ENCODE results near the gene PMS2. TPM values are rescaled to one million over a fixed set of nuclear protein-coding genes. Genes with fewer than 3 reads are reported as not detected.
"Not testable (repeated sequence)": the region's sequence is repeated elsewhere in the genome, so short reads cannot be mapped to it uniquely, and the experiment has no call there.

The PMS2 gene
- total RNA-seq, 1 experiment from 2014 or later = 17.1 TPM

DNA sequence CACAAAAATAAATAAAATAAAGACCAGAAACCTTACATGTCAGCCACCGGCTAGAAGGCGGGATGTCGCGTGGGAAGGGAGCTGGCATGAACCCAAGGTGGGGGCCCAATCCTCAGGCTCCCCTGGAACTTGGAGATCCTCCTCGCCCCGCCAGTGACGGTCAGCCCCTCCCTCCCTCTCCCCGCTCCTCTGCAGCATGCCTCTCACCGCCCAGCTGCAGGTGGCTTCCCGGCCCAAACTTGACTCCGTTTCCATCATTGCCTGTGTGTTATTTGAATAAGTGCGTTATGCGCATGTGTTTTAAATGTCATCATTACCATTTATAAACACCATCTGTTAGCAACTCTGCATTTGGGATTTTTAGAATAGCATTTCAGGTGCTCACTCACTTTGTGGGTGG is 45.6 kb downstream of the PMS2 start:
- H3K79me1 ChIP-seq (ENCODE audit: insufficient read depth, low read depth, low read length, poor library complexity, severe bottlenecking); H3K23me2 ChIP-seq (ENCODE audit: insufficient read length, low read depth, low read length, poor library complexity, severe bottlenecking); H3K27me3 Mint-ChIP-seq (ENCODE audit: low read depth); H3K4me1 Mint-ChIP-seq; H2BK15ac ChIP-seq (ENCODE audit: low read depth, low read length); H3K56ac ChIP-seq (ENCODE audit: insufficient read length, low read depth, low read length); H3K18ac ChIP-seq (ENCODE audit: insufficient read length, low read depth, low read length); H2AK5ac ChIP-seq (ENCODE audit: insufficient read length, low read length); H3K9ac ChIP-seq (ENCODE audit: extremely low read depth, insufficient read length, low read length); H4K5ac ChIP-seq (ENCODE audit: insufficient read length, low read depth, low read length); H3K36me3 Mint-ChIP-seq (ENCODE audit: insufficient read depth in 1 of 3, low read depth in 3 of 3); H3K4me3 Mint-ChIP-seq; H2BK120ac ChIP-seq (ENCODE audit: low read depth, low read length, poor library complexity, severe bottlenecking); H3K4me1 ChIP-seq (ENCODE audit: insufficient read depth, low read length); H4K91ac ChIP-seq (ENCODE audit: insufficient read length, low read depth, low read length); H3K9me3 Mint-ChIP-seq; H3K27ac Mint-ChIP-seq; H3K79me2 ChIP-seq (ENCODE audit: insufficient read depth, low read length); H3K4me2 ChIP-seq (ENCODE audit: insufficient read depth, insufficient read length, low read length); H3T11ph ChIP-seq (ENCODE audit: low read length); H2BK5ac ChIP-seq (ENCODE audit: insufficient read length, low read length); H2BK20ac ChIP-seq (ENCODE audit: low read depth, low read length, poor library complexity, severe bottlenecking); H4K20me1 ChIP-seq (ENCODE audit: control insufficient read depth, insufficient read depth, insufficient read length); H3K14ac ChIP-seq (ENCODE audit: insufficient read depth, low read length); H3K27ac ChIP-seq (ENCODE audit: insufficient read length, low read depth, low read length); H3K4ac ChIP-seq (ENCODE audit: low read depth, low read length); H3K23ac ChIP-seq (ENCODE audit: insufficient read length, low read depth, low read length); DNase-seq; H4K8ac ChIP-seq (replicated peaks; ENCODE audit: insufficient read length, low read depth, low read length); H2BK12ac ChIP-seq (ENCODE audit: insufficient read length, low read depth, low read length); H3K9me3 ChIP-seq (ENCODE audit: control insufficient read depth, low read depth, low read length); H2AFZ ChIP-seq (ENCODE audit: low read length); H3K27me3 ChIP-seq (ENCODE audit: insufficient read depth, low read length): not testable (repeated sequence)
- WGBS (ENCODE audit: extremely low coverage, insufficient read length, low lambda C conversion rate) = no CpG with 5 or more reads among the region's 13 CpGs

- not testable (repeated sequence) for H3K27me3 Mint-ChIP-seq (ENCODE audit: low read depth); H3K9me3 Mint-ChIP-seq
Measured at GRCh38 chr7:5934945-5935450, 73.9 kb downstream of the PMS2 start.

More at GRCh38 chr7:5934945-5935450, 73.9 kb downstream of the PMS2 start:
- not testable (repeated sequence) for H3K27ac ChIP-seq (ENCODE audit: insufficient read length, low read depth, low read length); H3K36me3 Mint-ChIP-seq (ENCODE audit: insufficient read depth in 1 of 3, low read depth in 3 of 3); H3K23ac ChIP-seq (ENCODE audit: insufficient read length, low read depth, low read length); H3K27ac Mint-ChIP-seq; H4K8ac ChIP-seq (replicated peaks; ENCODE audit: insufficient read length, low read depth, low read length); H2BK12ac ChIP-seq (ENCODE audit: insufficient read length, low read depth, low read length); H2BK120ac ChIP-seq (ENCODE audit: low read depth, low read length, poor library complexity, severe bottlenecking); H3K4me1 Mint-ChIP-seq; H2BK20ac ChIP-seq (ENCODE audit: low read depth, low read length, poor library complexity, severe bottlenecking); H3K79me1 ChIP-seq (ENCODE audit: insufficient read depth, low read depth, low read length, poor library complexity, severe bottlenecking); H2BK15ac ChIP-seq (ENCODE audit: low read depth, low read length); DNase-seq; H2AK5ac ChIP-seq (ENCODE audit: insufficient read length, low read length); H3K4ac ChIP-seq (ENCODE audit: low read depth, low read length); H3K4me3 Mint-ChIP-seq; H4K20me1 ChIP-seq (ENCODE audit: control insufficient read depth, insufficient read depth, insufficient read length); H3K27me3 ChIP-seq (ENCODE audit: insufficient read depth, low read length); H2AFZ ChIP-seq (ENCODE audit: low read length); H3K23me2 ChIP-seq (ENCODE audit: insufficient read length, low read depth, low read length, poor library complexity, severe bottlenecking); H4K91ac ChIP-seq (ENCODE audit: insufficient read length, low read depth, low read length); H3K4me2 ChIP-seq (ENCODE audit: insufficient read depth, insufficient read length, low read length); H3T11ph ChIP-seq (ENCODE audit: low read length); H3K79me2 ChIP-seq (ENCODE audit: insufficient read depth, low read length); H3K14ac ChIP-seq (ENCODE audit: insufficient read depth, low read length); H3K18ac ChIP-seq (ENCODE audit: insufficient read length, low read depth, low read length); H3K9ac ChIP-seq (ENCODE audit: extremely low read depth, insufficient read length, low read length); H3K4me1 ChIP-seq (ENCODE audit: insufficient read depth, low read length); H4K5ac ChIP-seq (ENCODE audit: insufficient read length, low read depth, low read length); H2BK5ac ChIP-seq (ENCODE audit: insufficient read length, low read length); H3K9me3 ChIP-seq (ENCODE audit: control insufficient read depth, low read depth, low read length); H3K56ac ChIP-seq (ENCODE audit: insufficient read length, low read depth, low read length)
- WGBS (ENCODE audit: extremely low coverage, insufficient read length, low lambda C conversion rate) = no CpG with 5 or more reads among the region's 17 CpGs
